ENCODE measurements around the gene CNOT1. TPM values are rescaled to one million over a fixed set of nuclear protein-coding genes. Genes with fewer than 3 reads are reported as not detected.
"Not testable (repeated sequence)": the region's sequence is repeated elsewhere in the genome, so short reads cannot be mapped to it uniquely, and the experiment has no call there.

The CNOT1 gene
- total RNA-seq, 1 donor from 2014 or later, result 230 TPM

DNA sequence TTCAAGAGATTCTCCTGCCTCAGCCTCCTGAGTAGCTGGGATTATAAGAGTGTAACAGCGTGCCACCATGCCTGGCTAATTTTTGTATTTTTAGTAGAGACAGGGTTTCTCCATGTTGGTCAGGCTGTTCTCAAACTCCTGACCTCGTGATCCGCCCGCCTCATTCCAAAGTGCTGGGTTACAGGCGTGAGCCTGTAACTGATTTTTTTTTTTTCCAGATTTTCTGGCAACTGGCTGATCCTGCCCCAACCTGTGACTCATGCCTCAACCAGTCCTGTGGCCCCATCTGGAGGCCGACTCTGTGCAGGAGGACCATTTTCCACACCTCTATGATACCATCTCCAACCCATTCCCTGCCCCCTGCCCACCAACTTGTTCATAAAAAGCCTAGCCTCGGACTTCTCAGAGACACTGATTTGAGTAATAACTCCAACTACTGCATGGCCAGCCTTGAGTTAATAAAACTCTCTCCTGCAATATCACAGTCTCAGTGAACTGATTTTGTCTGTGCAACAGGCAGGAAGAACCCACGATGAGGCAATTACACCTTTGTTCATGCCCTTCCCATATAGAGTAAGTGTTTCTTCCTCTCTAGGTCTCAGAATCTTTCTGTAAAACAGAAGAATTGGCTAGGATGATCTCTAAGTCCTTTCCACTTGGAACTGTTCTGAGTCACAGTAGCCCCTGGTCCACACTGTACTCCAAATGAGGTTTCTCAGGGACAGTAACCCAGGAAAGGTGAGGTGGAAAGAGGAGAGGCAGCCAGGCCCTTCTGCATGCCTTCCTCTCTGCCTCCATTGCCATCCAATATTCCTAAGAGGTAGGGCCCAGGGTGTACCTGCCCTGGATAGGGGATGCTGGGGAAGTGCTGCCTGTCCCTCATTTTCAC is 8.8 kb upstream of the CNOT1 start:
- peak; percentile 63 for DNase-seq (ENCODE audit: low spot score)

DNA sequence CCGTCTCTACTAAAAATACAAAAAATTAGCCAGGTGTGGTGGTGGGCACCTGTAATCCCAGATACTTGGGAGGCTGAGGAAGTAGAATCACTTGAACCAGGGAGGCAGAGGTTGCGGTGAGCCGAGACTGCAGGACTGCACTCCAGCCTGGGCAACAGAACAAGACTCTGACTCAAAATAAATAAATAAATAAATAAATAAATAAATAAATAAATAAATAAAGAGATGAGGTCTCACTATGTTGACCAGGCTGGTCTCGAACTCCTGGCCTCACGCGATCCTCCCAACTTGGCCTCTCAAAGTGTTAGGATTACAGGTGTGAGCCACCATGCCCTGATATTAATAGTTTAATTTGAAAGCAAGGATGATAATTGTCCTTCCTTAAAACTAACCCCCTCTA is 7.4 kb upstream of the CNOT1 start:
- DNase-seq (ENCODE audit: low spot score), result not testable (repeated sequence)

DNA sequence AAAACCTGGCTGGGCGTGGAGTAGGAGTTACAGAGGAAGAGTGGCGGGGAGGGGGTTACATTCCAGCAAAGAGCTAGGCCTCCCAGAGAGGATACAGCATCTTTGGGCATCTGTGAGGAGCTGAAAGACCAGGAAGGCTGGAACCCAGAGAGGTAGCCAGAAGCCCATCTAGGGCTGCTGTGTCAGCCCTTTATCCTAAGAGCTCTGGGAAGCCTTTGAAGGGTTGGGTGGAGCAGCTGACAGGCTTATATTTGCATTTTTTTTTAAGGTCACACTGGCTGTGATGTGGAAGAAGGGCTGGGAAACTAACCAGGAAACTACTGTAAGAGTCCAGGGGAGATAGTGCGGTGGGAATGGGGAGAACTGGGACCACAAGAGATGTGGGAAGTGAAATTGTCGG is 6.8 kb upstream of the CNOT1 start:
- DNase-seq (ENCODE audit: low spot score), result no peak

DNA sequence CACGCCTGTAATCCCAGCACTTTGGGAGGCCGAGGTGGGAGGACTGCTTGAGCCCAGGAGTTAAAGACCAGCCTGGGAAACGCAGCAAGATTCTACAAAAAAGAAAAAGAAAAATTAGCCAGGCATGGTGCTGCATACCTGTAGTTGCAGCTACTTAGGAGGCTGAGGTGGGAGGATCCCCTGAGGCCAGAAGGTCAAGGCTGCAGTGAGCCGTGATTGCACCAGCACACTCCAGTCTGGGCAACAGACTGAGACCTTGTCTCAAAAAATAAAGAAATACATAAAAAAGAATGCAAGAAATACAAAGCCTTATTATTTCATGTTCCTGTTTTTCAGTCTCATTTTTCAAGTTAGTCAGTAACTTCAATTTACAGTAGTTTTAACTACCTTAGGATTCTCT is 5.9 kb upstream of the CNOT1 start:
- DNase-seq (ENCODE audit: low spot score), result no peak

DNA sequence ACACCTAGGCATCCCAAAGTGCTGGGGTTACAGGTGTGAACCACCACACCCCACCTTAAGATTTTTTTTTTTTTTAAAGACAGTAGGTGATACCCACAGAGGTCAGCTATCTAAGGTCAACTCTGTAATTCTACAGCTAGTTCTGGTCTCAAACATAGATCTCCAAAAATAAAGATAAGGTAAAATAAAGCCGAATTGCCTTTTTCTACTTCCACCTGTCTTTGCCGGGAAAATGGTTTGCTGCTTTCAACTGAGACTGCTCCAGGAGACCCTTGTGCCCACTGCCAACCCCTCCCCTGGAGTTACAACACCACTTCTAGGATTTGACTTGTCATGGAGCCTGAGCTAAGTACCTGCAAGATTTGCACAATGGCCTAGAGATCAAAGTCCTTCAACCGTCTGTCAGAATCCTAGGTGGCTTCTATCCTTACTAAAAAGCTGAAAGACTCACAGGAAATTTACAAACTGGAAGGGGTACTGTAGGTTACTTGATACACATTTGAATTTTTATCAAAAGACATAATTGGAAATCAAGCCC is 4.7 kb upstream of the CNOT1 start:
- DNase-seq (ENCODE audit: low spot score), result no peak

DNA sequence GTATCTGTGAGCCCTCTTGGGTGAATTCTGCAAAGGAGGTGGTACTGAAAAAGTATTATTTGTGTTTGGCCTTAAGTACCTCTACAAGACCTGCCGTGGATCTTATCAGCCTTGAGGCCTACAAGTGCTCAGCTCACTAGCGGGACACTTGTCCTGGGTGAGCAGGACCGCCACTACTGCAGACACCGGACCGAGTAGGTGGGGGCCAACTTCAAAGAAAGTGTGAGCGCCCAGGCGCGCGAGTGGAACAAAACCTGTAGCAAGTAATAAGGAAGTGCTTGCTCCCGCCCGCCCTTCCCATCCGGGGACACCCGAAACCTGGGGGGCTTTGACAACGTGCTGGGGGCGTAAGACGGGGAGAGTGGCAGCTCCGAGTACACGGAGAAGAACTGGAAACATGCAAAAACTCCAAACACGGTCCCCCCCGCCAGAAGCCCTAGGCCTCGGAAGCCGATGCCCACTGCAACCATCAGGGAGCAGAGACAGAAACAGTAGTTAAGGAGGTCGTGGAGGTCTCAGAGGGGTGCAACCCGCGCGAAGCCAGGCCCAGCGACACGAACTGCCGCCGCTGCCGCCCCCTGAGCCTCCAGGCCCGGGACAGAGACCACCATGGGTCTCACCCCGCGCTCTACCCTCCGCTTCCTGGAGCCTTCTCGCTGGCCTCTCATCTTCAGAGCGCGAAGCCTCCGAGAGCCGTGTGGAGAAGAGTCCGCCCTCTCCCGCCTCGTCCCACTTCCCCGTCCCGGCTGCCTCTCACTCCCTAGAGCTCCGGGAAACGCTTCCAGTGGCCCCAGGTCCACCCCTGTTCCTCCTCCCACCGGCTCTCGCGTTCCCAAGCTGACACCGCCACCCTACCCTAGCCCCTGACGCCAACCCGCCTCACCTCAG is 537 bp downstream of the CNOT1 start:
- peak; percentile 59 for DNase-seq (ENCODE audit: low spot score)

DNA sequence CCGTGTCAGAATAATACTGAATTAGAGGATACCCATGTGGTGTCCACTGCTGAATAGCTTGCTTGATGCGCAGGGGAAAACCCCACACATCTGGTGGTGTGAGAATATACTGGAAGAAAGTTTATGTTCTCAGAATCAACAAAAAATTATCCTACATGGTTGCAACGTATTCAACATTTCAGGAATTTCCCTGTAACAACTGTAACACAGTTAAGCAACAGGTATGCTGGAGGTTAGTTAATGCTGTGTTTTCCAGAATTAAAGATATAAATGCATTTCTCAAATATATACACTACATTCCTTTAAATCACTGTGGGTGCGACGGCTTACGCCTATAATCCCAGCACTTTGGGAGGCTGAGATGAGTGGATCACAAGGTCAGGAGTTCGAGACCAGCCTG is 5.4 kb downstream of the CNOT1 start:
- DNase-seq (ENCODE audit: low spot score), result no peak

DNA sequence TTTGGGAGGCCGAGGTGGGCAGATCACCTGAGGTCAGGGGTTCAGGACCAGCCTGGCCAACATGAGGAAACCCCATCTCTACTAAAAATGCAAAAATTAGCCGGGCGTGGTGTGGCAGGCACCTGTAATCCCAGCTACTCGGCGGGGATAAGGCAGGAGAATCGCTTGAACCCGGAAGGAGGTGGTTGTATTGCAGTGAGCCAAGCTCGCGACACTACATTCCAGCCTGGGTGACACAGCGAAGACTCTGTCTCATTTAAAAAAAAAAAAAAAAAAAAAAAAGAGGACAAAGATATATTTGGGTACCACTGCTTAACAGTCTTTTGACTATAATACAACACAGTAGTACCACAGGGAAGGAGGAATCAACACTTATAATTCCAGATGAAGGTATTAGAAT is 9.2 kb downstream of the CNOT1 start:
- DNase-seq (ENCODE audit: low spot score), result no peak

DNA sequence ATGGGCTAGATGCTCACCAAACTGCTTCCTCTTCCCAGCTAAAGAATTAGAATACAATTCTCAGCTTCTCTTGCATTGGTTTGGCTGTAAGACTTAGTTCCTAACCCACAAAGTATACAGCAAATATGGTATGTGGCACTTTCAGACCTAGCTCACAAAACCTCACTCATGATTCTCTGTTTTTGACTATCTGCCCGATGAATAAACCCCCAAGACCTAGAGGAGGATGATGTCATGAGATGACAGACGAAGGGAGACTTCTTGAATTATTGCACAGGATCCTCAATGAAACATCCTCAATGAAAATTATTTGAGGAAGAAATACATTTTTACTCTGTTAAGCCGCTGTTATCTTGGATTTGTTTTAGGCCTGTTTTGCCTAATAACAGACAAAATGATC is 14.3 kb downstream of the CNOT1 start:
- no peak for DNase-seq (ENCODE audit: low spot score)

DNA sequence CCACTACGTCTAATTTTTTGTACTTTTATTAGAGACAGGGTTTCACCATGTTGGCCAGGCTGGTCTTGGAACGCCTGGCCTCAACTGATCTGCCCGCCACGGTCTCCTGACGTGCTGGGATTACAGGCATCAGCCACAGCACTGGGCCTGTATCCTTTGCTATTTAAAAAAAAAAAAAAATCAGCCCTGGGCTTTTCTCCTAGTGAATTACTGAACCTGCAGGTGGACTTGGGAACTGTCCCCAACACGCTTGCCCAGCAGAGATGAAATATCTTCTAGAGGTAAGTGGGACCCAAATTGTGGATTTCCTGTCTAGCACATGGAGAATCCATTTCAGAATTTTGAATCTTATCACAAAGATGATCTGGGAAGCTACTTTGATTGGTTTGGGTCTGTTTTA is 14.8 kb downstream of the CNOT1 start:
- DNase-seq (ENCODE audit: low spot score), result no peak

DNA sequence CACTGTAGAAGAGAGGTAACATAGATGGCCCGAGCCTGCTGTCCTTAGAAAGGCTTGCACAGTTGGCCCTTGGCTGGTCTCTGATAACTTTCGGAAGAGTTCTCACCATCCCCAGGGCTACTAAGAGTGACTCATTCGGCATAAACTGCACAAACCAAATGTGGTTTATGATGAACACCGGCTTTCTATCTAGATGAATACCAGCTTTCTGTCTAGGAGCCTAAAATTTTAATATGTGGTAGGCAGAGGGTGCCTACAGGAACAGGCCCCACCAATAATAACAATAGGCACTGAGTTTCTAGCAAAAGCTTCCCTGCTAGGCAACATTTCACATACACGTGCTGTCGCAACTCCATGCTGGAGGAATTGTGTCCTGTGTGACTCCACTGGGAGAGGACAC is 15.4 kb downstream of the CNOT1 start:
- DNase-seq (ENCODE audit: low spot score), result no peak

DNA sequence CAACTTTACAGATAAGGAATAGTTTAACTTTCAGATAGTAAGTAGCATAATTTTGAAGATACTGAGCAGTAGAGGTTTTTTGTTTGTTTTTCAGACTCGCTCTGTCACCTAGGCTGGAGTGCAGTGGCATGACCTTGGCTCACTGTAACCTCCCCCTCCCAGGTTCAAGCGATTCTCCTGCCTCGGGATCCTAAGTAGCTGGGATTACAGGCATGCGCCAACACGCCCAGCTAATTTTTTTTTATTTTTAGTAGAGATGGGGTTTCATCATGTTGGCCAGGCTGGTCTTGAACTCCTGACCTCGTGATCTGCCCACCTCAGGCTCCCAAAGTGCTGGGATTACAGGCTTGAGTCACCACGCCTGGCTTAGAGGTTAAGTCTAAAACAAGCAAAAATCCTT is 16.7 kb downstream of the CNOT1 start:
- DNase-seq (ENCODE audit: low spot score), result not testable (repeated sequence)

DNA sequence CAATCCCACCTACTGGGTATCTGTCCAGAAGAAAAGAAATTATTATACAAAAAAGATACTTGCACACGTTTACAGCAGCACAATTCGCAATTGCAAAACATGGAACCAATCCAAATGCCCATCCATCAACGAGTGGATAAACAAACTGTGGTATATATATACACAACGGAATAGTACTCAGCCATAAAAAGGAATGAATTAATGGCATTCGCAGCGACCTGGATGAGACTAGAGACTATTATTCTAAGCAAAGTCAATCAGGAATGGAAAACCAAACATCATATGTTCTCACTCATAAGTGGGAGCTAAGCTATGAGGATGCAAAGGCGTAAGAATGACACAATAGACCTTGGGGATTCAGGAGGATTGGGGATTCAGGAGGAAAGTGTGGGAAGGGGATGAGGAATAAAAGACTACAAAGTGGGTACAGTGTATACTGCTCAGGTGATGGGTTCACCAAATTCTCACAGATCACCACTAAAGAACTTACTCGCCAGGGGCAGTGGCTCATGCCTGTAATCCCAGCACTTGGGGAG is 21.0 kb downstream of the CNOT1 start:
- no peak for DNase-seq (ENCODE audit: low spot score)

DNA sequence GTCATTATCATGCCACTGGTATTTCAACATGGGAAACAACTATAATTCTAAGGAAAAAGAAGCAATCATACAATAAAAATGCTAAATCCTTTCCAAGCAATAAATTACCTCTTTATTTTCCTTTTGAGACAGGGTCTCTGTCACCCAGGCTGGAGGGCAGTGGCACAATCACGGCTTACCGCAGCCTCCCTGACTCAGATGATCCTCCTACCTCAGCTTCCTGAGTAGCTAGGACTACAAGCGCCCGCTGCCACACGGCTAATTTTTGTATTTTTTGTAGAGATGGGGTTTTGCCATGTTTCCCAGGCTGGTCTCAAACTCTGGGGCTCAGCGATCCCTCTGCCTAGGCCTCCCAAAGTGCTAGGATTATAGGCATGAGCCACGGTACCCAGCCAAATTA is 24.1 kb downstream of the CNOT1 start:
- DNase-seq (ENCODE audit: low spot score), result no peak

DNA sequence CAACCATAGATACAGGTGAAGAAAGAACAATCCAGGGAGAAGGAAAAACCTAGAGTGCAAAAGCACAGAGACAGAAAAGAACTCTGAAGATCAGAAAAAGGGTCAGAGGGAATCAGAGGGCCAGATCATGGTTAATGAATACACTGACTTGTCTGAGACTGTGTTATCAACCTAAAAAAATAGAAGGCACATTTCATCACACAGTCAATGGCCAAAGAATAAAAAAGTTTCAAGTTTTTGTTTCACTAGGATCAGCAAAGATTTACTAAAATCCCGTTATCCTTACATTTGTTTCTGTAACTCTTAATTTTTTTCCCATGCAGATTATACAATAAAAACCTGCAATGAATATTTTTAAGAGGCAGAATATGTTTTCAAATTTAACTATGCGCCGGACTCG is 38.5 kb downstream of the CNOT1 start:
- no peak for DNase-seq (ENCODE audit: low spot score)

DNA sequence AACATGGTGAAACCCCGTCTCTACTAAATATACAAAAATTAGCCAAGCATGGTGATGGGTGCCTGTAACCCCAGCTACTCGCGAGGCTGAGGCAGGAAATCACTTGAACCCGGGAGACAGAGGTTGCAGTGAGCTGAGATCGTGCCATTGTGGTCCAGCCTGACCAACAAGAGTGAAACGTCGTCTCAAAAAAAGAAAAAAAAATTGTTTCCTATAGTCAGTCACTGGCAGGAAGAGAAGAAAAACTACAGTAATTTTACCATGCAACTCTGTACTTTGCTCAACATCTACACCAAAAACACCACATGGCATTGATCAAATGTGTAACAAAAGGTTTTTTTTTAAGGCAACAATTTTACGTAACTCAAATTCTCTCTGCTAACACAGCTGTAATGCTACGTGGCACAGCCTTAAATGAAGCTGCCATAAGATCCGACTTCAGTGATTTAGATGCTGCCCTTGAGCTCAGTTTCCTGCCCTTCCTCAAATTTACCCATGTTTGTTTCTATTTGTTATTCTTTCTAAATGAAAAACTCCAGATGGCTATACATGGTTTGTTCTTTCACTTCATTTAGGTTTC is 40.2 kb downstream of the CNOT1 start:
- DNase-seq (ENCODE audit: low spot score), result no peak

DNA sequence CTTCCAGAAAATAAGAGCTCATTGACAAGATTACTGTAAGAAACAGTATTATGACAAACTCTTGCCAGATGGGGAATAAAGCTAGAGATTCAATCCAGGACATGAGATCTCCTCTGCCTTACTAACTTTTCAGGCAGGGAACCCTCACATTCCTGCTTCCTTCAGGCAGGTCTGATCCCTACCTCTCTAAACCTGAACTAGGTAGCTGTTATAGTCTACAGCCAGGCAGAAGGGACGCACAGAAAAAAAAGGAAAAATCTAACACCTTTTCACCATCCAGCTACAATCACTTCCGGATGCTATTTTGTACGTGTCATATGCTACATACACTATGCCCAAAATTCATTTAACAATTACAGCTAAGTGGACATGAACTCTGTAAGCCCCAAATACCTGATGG is 41.2 kb downstream of the CNOT1 start:
- DNase-seq (ENCODE audit: low spot score), result no peak

DNA sequence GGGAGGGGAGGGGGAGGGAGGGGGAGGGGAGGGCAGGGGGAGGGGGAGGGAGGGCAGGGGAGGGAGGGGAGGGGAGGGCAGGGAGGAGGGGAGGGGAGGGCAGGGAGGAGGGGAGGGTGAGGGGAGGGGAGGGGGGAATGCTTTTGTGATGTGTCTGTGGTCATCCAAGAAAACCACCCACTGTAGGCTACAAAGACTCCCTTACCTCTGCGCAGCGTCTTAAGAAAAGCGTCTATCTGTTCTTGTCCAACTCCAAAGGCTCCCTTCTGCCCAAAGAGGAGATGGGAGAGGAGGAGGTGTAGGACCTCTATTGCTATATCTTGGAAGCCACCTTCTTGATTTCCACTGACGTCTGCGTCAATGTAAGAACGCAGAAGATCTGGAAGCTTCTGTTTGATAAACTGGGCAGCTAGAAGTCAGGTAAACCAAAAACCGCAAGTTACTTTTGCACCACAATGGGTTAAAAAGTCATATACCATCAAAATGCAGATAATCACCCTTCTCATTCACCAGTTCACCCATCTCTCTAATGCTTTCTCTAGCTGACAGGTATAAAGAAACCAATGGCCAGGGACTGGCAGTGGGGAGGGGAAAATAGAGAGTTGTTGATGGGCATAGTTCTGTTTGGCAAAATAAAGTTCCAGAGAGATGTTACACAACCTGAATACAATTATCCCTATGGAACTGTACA is 43.1 kb downstream of the CNOT1 start:
- DNase-seq (ENCODE audit: low spot score), result no peak

DNA sequence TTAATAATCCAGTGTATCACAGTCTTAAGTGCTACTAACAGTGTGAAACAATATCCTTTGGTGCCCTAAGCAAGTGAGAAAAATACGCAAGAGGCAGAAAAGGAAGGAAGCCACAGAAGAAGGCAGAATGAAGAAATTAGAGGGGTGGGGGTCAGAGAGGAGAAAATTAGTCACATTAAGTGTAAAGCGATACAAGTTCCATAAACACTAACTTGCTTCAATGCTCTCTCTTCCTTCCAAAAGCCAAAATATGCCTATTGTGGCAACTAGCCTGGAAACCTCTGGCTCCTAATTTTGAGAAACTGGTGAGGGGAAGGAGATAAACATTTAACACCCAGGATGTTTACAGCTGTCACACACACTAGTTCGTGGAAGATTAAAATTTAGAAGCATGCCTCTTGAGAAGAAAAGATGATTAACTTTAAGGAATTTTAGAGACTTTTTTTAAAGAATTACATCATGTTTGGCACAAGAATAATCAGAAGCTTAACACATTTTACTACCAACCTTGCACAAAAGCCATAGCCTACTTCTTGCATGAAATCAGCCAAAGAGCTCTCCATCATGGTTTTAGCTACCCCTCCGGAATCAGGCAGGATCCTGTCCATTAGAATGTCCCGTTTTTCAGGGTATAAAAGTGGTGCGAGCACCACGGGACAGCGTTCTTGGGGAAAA is 44.7 kb downstream of the CNOT1 start:
- no peak for DNase-seq (ENCODE audit: low spot score)

DNA sequence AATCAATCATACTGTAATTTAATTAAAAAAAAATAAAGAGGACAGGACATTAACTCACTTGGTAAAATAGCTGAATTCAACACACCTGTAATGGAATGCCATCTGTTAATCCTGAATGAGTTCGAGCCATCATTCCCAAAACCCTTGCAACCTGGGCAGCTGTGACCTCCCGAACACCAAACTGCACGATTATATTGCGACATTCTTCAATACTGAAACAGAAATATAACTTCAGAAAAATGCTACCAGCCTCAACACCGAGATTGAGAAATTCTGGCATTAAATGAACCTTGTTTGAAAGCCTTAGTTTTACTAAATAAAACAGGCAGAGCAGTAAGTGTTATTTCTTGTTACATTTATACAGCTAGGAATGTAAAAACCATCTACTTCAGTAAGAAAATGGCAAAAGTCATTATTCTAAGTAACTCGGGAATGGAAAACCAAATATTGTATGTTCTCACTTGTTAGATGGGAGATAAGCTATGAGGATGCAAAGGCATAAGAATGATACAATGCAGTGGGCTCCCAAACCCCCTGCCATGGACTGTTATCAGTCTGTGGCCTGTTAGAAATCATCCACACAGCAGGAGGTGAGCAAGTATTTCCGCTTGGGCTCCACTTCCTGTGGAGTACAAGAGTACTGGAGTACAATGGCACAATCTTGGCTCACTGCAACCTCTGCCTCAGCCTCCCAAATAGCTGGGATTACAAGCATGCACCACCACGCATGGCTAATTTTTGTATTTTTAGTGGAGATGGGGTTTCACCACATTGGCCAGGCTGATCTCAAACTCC is 46.5 kb downstream of the CNOT1 start:
- DNase-seq (ENCODE audit: low spot score), result no peak

Data from ureter (tissue), 1 donor.